OCI-LY3 (cell line): ENCODE results near the gene RRAS2.

ENCODE experiments used
- H2AFZ ChIP-seq: fragments of 200-600, 300-600 bp; shearing (Covaris generic); 2 replicates; pipeline ENCODE4 v1.6.0; 2014; ENCODE audit warnings: antibody characterized with exemption, low read depth, low read length
- H3K27ac ChIP-seq: fragments of 200-600, 300-600 bp; sonication (generic); 2 replicates; pipeline ENCODE4 v1.5.1; 2014; ENCODE audit warnings: mild to moderate bottlenecking, low read length, moderate library complexity, mixed read lengths
- H3K27me3 ChIP-seq: fragments of 200-600, 300-600 bp; sonication (generic); 2 replicates; pipeline ENCODE4 v1.6.1; 2014; ENCODE audit warnings: low read depth, low read length, mixed read lengths
- H3K36me3 ChIP-seq: fragments of 200-600, 300-600 bp; sonication (generic); replicated peaks from 2 replicates; pipeline ENCODE3; 2014; ENCODE audit warnings: low read depth, low read length, mixed read lengths
- H3K4me1 ChIP-seq: fragments of 300-600, 200-600 bp; sonication (generic); 2 replicates; pipeline ENCODE4 v1.6.1; 2014; ENCODE audit warnings: low read length, mixed read lengths
- H3K4me2 ChIP-seq: fragments of 200-600, 300-600 bp; sonication (generic); 2 replicates; pipeline ENCODE4 v1.6.1; 2014; ENCODE audit warnings: low read length, mixed read lengths
- H3K4me3 ChIP-seq: fragments of 300-600, 200-600 bp; sonication (generic); 2 replicates; pipeline ENCODE4 v1.5.1; 2014; ENCODE audit warnings: antibody characterized with exemption, mild to moderate bottlenecking, low read length, moderate library complexity
- H3K79me2 ChIP-seq: fragments of 300-600, 200-600 bp; shearing (Covaris generic); 2 replicates; pipeline ENCODE4 v1.6.1; 2014; ENCODE audit warnings: mild to moderate bottlenecking, low read length, mixed read lengths
- H3K9ac ChIP-seq: fragments of 300-600, 200-600 bp; shearing (Covaris generic); 2 replicates; pipeline ENCODE4 v1.6.0; 2014; ENCODE audit warnings: mild to moderate bottlenecking, low read length, moderate library complexity
- H3K9me3 ChIP-seq: fragments of 200-600, 300-600 bp; shearing (Covaris generic); 2 replicates; pipeline ENCODE4 v1.6.1; 2014; ENCODE audit warnings: low read length, mixed read lengths; ENCODE audit not compliant: insufficient read depth
- H4K20me1 ChIP-seq: fragments of 200-600, 300-600 bp; sonication (generic); 2 replicates; pipeline ENCODE4 v1.6.1; 2016; ENCODE audit warnings: low read length, mixed read lengths; ENCODE audit not compliant: insufficient read depth
- CTCF ChIP-seq: fragments of 200-600, 300-600 bp; sonication (generic); IDR thresholded peaks from 2 replicates; pipeline ENCODE4 v1.5.1; 2014; ENCODE audit warnings: antibody characterized with exemption, low read length, low read depth
- EZH2phosphoT487 ChIP-seq: fragments of 200-600 bp; shearing (Covaris generic); IDR thresholded peaks from 2 replicates; pipeline ENCODE4 v1.6.1; 2018; ENCODE audit warnings: antibody characterized with exemption, mixed run types, low read depth

RRAS2 gene

GRCh38 chr11:14396273-14396672, 37.3 kb upstream of the RRAS2 start:
- no peak overlapping the region for H3K27ac ChIP-seq
- no peak overlapping the region for H2AFZ ChIP-seq
- H3K79me2 ChIP-seq, result no peaks in the 10 kb centered on the region
- no peak overlapping the region for H3K4me3 ChIP-seq
- no peaks in the 10 kb centered on the region for H3K4me1 ChIP-seq
- H3K9me3 ChIP-seq, result no peaks in the 10 kb centered on the region
- TF ChIP-seq CTCF, result no peak
- TF ChIP-seq EZH2phosphoT487, result no peak
- H3K4me2 ChIP-seq, result no peak overlapping the region
- peaks cover 13% of the 10 kb centered on the region for H3K27me3 ChIP-seq
- no peaks in the 10 kb centered on the region for H3K36me3 ChIP-seq
- H3K9ac ChIP-seq, result no peak overlapping the region
- no peaks in the 10 kb centered on the region for H4K20me1 ChIP-seq

DNA sequence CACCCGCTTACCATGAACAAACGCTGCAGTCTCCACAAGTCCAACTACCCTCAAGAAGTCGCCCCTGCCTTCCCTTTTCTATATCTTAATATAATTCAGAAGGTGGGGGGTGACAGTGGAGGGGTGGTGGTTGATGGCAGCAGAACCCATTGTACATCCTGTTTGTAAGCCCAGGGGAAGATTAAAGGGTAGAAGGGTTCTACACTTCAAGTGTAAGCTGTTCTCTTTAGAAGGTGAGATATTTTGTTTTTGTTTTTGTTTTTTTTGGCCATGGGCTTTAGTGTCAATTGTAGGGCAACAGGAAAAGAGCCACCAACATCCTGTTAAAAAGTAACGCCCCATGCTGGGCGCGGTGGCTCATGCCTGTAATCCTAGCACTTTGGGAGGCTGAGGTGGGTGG, 34.9 kb upstream of the RRAS2 start:
- no peaks in the 10 kb centered on the region for H3K9me3 ChIP-seq
- no peaks in the 10 kb centered on the region for H3K36me3 ChIP-seq
- no peaks in the 10 kb centered on the region for H3K4me1 ChIP-seq
- no peaks in the 10 kb centered on the region for H4K20me1 ChIP-seq
- H3K4me2 ChIP-seq, result no peak overlapping the region
- no peak overlapping the region for H3K27ac ChIP-seq
- TF ChIP-seq CTCF (no peak), EZH2phosphoT487 (no peak)
- H3K79me2 ChIP-seq, result no peaks in the 10 kb centered on the region
- peaks cover 15% of the 10 kb centered on the region for H3K27me3 ChIP-seq
- H3K4me3 ChIP-seq, result no peak overlapping the region
- no peak overlapping the region for H2AFZ ChIP-seq
- no peak overlapping the region for H3K9ac ChIP-seq

GRCh38 chr11:14393129-14393528, 34.1 kb upstream of the RRAS2 start:
- Histone ChIP-seq H2AFZ (no peak overlapping the region), H3K27ac (no peak overlapping the region), H3K4me2 (no peak overlapping the region), H4K20me1 (no peaks in the 10 kb centered on the region), H3K27me3 (peaks cover 13% of the 10 kb centered on the region), H3K36me3 (no peaks in the 10 kb centered on the region), H3K79me2 (no peaks in the 10 kb centered on the region), H3K4me1 (no peaks in the 10 kb centered on the region), H3K9ac (no peak overlapping the region), H3K9me3 (no peaks in the 10 kb centered on the region), H3K4me3 (no peak overlapping the region)
- no peak for TF ChIP-seq EZH2phosphoT487
- no peak for TF ChIP-seq CTCF

DNA sequence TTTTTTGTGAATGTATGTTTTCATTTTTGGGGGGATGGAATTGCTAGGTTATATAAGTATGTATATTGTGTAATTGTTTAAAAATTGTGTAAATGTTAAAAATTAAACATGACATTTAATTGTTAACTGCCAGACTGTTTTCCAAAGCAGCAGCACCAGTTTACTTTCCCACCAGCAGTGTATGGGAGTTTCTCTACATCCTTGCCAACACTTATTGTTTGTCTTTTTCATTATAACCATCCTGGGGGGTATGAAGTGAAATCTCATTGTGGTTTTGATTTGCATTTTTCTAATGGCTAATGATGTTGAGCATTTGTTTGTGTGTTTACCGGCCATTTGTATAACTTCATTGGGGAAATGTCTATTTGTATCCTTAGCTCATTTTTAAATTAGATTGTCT, 31.7 kb upstream of the RRAS2 start:
- no peak overlapping the region for H3K9ac ChIP-seq
- peaks cover 10% of the 10 kb centered on the region; the same call in 1 of the 2 replicates for H3K27me3 ChIP-seq
- H3K9me3 ChIP-seq, result no peaks in the 10 kb centered on the region
- H3K4me2 ChIP-seq, result no peak overlapping the region
- H4K20me1 ChIP-seq, result no peaks in the 10 kb centered on the region
- H2AFZ ChIP-seq, result no peak overlapping the region
- no peak for TF ChIP-seq EZH2phosphoT487
- no peak for TF ChIP-seq CTCF
- H3K27ac ChIP-seq, result no peak overlapping the region
- H3K36me3 ChIP-seq, result no peaks in the 10 kb centered on the region
- no peak overlapping the region for H3K4me3 ChIP-seq
- no peaks in the 10 kb centered on the region for H3K4me1 ChIP-seq
- no peaks in the 10 kb centered on the region for H3K79me2 ChIP-seq
